ENCODE measurements around the gene RNF220. TPM values are rescaled to one million over a fixed set of nuclear protein-coding genes. Genes with fewer than 3 reads are reported as not detected.

The RNF220 gene
- total and polyA plus RNA-seq, 2 donors (not counting 3 experiments of a cell fraction or from before 2014, with no cell fraction given), result 62.7 to 66.6 TPM

DNA sequence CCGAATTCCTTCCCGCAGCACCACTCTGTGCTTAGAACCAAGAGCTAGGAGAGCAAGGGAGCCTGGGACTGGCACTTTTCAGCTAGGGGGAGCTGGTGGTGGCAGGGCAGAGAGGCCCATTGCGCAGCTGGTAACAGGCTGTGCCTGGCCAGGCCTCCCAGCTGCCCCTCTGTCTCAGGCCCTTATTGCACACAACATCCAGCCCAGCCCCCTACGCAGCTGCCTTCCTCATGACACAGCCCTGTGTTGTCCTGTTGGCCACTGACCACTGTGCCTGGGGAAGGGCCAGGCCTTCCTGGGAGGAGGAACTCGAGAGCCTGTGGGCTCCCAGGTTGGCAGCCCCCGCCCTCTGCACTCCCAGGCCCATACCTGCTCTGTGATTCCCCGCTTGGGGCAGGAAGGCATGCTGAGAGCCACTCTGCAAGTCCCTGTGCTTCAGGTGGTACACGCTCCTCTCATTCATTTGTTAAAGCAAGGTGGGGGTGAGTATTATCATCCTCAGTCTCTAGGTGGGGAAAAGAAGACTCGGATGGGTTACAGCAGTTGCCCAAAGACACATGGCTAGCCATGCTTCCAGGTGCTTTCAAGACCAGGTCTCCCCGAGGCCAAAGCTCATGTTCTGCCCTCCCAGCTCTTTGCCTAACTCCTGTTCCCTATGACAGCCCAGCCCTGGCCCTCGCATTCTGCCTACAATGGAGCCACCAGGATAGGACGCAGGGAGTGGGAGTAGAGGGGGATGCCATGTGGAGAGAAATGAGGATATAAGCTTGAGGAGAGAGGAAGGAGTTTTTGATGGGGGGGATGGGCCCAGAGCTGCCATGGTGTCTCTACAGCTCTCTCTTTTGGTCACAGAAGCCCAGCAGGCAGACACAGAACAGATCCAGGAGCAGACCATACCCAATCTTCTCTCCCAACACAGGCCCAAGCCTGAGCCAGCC lies 187.4 kb downstream of the RNF220 start:
- H3K36me3 ChIP-seq (ENCODE audit: control insufficient read depth in 2 of 2, extremely low read depth in 1 of 2, insufficient read depth in 2 of 2, low read length in 2 of 2), result no peaks in the 10 kb centered on the region
- peaks cover 0 to 4% of the 10 kb centered on the region in 2 experiments for H3K27me3 ChIP-seq (ENCODE audit: control insufficient read depth in 2 of 2, insufficient read depth in 2 of 2, low read length in 2 of 2)
- CTCF ChIA-PET, result interaction anchor here (0.7 to 15.0 kb wide), 5 partner anchors 16 to 374 kb away, joined by 3 to 398 read pairs (median 4); no protein-coding TSS in a partner anchor
- H3K4me1 ChIP-seq (ENCODE audit: control insufficient read depth, extremely low read depth, insufficient read depth, low read length), result no peaks in the 10 kb centered on the region
- intact Hi-C loops (cut with micrococcal nuclease) (no loop called here), dilution Hi-C loops (cut with MboI; ENCODE audit: extremely low pct_ligation_motif_present, low sequenced_read_pairs) (no loop called here)
- no peaks in the 10 kb centered on the region for H3K79me2 ChIP-seq (ENCODE audit: control insufficient read depth, insufficient read depth, low read length)
- no peak overlapping the region for H3K27ac ChIP-seq (ENCODE audit: insufficient read depth, low read depth, low read length)
- no peaks in the 10 kb centered on the region for H4K20me1 ChIP-seq (replicated peaks; ENCODE audit: control insufficient read depth, extremely low read depth, insufficient read depth, low read length)
- no peak overlapping the region for H3K4me3 ChIP-seq (replicated peaks in 1 of 3; ENCODE audit: insufficient read depth in 1 of 3, low read depth in 1 of 3, low read length in 3 of 3)
- TF ChIP-seq JUN (IDR thresholded peaks at IDR 0.05; ENCODE audit: borderline replicate concordance, insufficient read depth, insufficient read length, low read depth) (no peak), POLR2AphosphoS5 (IDR thresholded peaks at IDR 0.05; ENCODE audit: insufficient read depth, low read depth, low read length) (no peak), MAX (IDR thresholded peaks at IDR 0.05; ENCODE audit: insufficient read depth, insufficient read length) (no peak), GATA2 (IDR thresholded peaks at IDR 0.05; ENCODE audit: insufficient read depth, insufficient read length, low read depth, low read length) (no peak), FOS (IDR thresholded peaks at IDR 0.05; ENCODE audit: borderline replicate concordance, insufficient read depth, low read length) (no peak), MYC (IDR thresholded peaks at IDR 0.05; ENCODE audit: low read depth, low read length) (no peak), EZH2 (IDR thresholded peaks at IDR 0.05; ENCODE audit: borderline replicate concordance, low read depth, low read length, severe bottlenecking) (no peak), POLR2A (IDR thresholded peaks at IDR 0.05; ENCODE audit: low read depth, low read length) (no peak)
- TF ChIP-seq, protein P1, sequence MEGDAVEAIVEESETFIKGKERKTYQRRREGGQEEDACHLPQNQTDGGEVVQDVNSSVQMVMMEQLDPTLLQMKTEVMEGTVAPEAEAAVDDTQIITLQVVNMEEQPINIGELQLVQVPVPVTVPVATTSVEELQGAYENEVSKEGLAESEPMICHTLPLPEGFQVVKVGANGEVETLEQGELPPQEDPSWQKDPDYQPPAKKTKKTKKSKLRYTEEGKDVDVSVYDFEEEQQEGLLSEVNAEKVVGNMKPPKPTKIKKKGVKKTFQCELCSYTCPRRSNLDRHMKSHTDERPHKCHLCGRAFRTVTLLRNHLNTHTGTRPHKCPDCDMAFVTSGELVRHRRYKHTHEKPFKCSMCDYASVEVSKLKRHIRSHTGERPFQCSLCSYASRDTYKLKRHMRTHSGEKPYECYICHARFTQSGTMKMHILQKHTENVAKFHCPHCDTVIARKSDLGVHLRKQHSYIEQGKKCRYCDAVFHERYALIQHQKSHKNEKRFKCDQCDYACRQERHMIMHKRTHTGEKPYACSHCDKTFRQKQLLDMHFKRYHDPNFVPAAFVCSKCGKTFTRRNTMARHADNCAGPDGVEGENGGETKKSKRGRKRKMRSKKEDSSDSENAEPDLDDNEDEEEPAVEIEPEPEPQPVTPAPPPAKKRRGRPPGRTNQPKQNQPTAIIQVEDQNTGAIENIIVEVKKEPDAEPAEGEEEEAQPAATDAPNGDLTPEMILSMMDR (IDR thresholded peaks at IDR 0.05; ENCODE audit: extremely low read depth in 1 of 2, insufficient read depth in 1 of 2, low read depth in 1 of 2, low read length in 2 of 2), result no peak
- DNase-seq (ENCODE audit: low read depth, low spot score) (no peak), FAIRE-seq (no peak)
- no peaks in the 10 kb centered on the region for H3K9me1 ChIP-seq (replicated peaks; ENCODE audit: control insufficient read depth, extremely low read depth, insufficient read depth, low read length)
- H3K9me3 ChIP-seq (replicated peaks; ENCODE audit: control insufficient read depth, insufficient read depth, low read length), result no peaks in the 10 kb centered on the region
- POLR2A ChIA-PET, result no interaction called here
- no peak overlapping the region for H3K4me2 ChIP-seq (ENCODE audit: insufficient read depth, low read length)
- no peak overlapping the region for H3K9ac ChIP-seq (replicated peaks; ENCODE audit: extremely low read depth, insufficient read depth, low read length)
- BruUV-seq (replicated peaks), result no TSS peak
- no peak overlapping the region for H2AFZ ChIP-seq (ENCODE audit: low read depth, low read length)
